Tibial nerve (tissue), 3 donors: Measurements from ENCODE around the gene KCNC3.
"Not testable (repeated sequence)": the region's sequence is repeated elsewhere in the genome, so short reads cannot be mapped to it uniquely, and the experiment has no call there.

Experiments used
- POLR2A ChIP-seq, 2 donors: fragments of 450-650 bp; IDR thresholded peaks; one replicate each; pipeline ENCODE4 v1.6.1; 2017; ENCODE audit warnings: antibody characterized with exemption in 2 of 2, mild to moderate bottlenecking in 2 of 2, moderate library complexity in 2 of 2
- TF ChIP-seq, protein P1 (sequence below), 5 experiments: fragments of 200-600 bp in 3 of 5; fragments of 450-650 bp in 2 of 5; sonication (generic) in 3 of 5; IDR thresholded peaks; one replicate each; pipeline ENCODE4 v1.5.1; 2016 to 2019; ENCODE audit warnings: antibody characterized with exemption in 5 of 5, mild to moderate bottlenecking in 3 of 5, moderate library complexity in 2 of 5

DNA sequence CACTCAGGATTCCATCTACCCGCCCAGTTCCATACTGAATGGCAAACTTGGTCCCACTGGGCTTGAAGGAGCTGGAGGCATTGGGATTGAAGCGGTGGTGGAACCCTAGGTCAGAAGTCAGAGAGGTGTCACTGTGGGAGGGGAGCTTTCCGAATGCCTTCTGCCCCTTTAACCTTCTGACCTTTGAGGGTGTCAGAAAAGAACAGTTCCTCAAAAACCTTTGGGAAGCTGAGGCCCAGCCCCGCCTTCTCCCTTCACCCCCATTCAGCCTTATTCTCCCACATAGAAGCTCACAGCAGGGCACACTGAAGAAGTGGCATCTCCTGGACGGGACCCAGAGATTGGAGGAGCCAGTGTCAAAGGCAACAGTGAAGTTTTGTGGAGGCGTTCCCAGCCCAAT lies 7.9 kb upstream of the KCNC3 start:
- TF ChIP-seq, protein P1, sequence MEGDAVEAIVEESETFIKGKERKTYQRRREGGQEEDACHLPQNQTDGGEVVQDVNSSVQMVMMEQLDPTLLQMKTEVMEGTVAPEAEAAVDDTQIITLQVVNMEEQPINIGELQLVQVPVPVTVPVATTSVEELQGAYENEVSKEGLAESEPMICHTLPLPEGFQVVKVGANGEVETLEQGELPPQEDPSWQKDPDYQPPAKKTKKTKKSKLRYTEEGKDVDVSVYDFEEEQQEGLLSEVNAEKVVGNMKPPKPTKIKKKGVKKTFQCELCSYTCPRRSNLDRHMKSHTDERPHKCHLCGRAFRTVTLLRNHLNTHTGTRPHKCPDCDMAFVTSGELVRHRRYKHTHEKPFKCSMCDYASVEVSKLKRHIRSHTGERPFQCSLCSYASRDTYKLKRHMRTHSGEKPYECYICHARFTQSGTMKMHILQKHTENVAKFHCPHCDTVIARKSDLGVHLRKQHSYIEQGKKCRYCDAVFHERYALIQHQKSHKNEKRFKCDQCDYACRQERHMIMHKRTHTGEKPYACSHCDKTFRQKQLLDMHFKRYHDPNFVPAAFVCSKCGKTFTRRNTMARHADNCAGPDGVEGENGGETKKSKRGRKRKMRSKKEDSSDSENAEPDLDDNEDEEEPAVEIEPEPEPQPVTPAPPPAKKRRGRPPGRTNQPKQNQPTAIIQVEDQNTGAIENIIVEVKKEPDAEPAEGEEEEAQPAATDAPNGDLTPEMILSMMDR (IDR thresholded peaks at IDR 0.05) = not testable (repeated sequence)
- not testable (repeated sequence) for TF ChIP-seq POLR2A (IDR thresholded peaks at IDR 0.05)
